Neural progenitor cell (in vitro differentiated cells): ENCODE measurements around the gene MYMK.

Experiments used
- EZH2 ChIP-seq: fragments of 200-600 bp; sonication (generic); IDR thresholded peaks from 2 replicates; pipeline ENCODE4 v1.6.1; 2017; ENCODE audit warnings: antibody characterized with exemption, mild to moderate bottlenecking, moderate library complexity
- TF ChIP-seq, protein P1 (sequence below): fragments of 200-600 bp; sonication (generic); IDR thresholded peaks from 2 replicates; pipeline ENCODE4 v1.5.1; 2017; ENCODE audit warnings: antibody characterized with exemption, mild to moderate bottlenecking

- TF ChIP-seq, protein P1, sequence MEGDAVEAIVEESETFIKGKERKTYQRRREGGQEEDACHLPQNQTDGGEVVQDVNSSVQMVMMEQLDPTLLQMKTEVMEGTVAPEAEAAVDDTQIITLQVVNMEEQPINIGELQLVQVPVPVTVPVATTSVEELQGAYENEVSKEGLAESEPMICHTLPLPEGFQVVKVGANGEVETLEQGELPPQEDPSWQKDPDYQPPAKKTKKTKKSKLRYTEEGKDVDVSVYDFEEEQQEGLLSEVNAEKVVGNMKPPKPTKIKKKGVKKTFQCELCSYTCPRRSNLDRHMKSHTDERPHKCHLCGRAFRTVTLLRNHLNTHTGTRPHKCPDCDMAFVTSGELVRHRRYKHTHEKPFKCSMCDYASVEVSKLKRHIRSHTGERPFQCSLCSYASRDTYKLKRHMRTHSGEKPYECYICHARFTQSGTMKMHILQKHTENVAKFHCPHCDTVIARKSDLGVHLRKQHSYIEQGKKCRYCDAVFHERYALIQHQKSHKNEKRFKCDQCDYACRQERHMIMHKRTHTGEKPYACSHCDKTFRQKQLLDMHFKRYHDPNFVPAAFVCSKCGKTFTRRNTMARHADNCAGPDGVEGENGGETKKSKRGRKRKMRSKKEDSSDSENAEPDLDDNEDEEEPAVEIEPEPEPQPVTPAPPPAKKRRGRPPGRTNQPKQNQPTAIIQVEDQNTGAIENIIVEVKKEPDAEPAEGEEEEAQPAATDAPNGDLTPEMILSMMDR = no peak
- TF ChIP-seq EZH2 = no peak
Measured at GRCh38 chr9:133490201-133490681, 34.5 kb downstream of the MYMK start.
